Measurements from ENCODE around the gene RPL13A. TPM values are rescaled to one million over a fixed set of nuclear protein-coding genes. Genes with fewer than 3 reads are reported as not detected.

Gene RPL13A
- total RNA-seq, 2 experiments from 2014 or later = 2,999 to 8,461 TPM

DNA sequence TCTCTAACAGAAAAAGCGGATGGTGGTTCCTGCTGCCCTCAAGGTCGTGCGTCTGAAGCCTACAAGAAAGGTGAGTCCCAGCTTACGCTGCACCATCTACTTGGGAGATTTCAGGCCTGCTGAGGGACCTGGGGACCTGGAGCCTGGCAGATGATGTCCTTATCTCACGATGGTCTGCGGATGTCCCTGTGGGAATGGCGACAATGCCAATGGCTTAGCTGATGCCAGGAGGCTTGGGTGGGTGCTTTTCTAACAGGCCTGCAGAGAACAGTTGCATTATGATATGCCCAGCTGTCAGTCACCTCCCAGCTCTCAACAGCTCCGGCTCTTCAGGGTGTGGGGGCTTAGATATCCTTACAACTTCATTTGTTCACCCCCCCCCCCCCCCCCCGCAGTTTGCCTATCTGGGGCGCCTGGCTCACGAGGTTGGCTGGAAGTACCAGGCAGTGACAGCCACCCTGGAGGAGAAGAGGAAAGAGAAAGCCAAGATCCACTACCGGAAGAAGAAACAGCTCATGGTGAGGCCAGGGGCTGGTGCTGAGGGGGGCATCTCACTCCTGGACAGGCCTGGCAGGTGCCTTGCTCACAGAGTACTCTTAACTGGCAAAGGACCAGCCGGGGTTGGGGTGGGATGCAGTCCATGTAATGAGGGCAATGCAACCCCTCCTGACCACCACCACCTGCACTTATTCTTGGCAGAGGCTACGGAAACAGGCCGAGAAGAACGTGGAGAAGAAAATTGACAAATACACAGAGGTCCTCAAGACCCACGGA, 3.8 kb downstream of the RPL13A start:
- Histone ChIP-seq H3K36me3 (ENCODE audit: insufficient read depth, low read length) (peaks cover 61% of the 10 kb centered on the region), H3K79me2 (ENCODE audit: insufficient read depth, low read depth, low read length) (peaks cover 34% of the 10 kb centered on the region), H3K4me1 (ENCODE audit: insufficient read depth, low read length, poor library complexity, severe bottlenecking) (peaks cover 59% of the 10 kb centered on the region), H3K4me2 (ENCODE audit: low read length) (peak overlapping the region; percentile 80), H2AFZ (ENCODE audit: low read length) (no peak overlapping the region), H3K4me3 (ENCODE audit: low read depth, low read length, poor library complexity, severe bottlenecking) (peak overlapping the region; percentile 95), H3K9me3 (ENCODE audit: low read length) (no peaks in the 10 kb centered on the region), H3K9me2 (ENCODE audit: insufficient read depth, low read length) (no peaks in the 10 kb centered on the region), H4K20me1 (ENCODE audit: insufficient read depth, low read length) (peaks cover 12% of the 10 kb centered on the region; the same call in 1 of the 2 replicates), H3K27ac (ENCODE audit: low read depth, low read length, poor library complexity, severe bottlenecking) (peak overlapping the region; percentile 94)
- no TSS peak for BruUV-seq (replicated peaks)
- TF ChIP-seq, protein P1, sequence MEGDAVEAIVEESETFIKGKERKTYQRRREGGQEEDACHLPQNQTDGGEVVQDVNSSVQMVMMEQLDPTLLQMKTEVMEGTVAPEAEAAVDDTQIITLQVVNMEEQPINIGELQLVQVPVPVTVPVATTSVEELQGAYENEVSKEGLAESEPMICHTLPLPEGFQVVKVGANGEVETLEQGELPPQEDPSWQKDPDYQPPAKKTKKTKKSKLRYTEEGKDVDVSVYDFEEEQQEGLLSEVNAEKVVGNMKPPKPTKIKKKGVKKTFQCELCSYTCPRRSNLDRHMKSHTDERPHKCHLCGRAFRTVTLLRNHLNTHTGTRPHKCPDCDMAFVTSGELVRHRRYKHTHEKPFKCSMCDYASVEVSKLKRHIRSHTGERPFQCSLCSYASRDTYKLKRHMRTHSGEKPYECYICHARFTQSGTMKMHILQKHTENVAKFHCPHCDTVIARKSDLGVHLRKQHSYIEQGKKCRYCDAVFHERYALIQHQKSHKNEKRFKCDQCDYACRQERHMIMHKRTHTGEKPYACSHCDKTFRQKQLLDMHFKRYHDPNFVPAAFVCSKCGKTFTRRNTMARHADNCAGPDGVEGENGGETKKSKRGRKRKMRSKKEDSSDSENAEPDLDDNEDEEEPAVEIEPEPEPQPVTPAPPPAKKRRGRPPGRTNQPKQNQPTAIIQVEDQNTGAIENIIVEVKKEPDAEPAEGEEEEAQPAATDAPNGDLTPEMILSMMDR (conservative IDR thresholded peaks at IDR 0.05; ENCODE audit: low read length) = no peak
- TF ChIP-seq EZH2phosphoT487 (IDR thresholded peaks at IDR 0.05; ENCODE audit: borderline replicate concordance, low read depth, low read length) = no peak
- ChIA-PET CTCF (ENCODE audit: unreplicated experiment) (no interaction called here), POLR2A (no interaction called here)
- intact Hi-C loops (cut with micrococcal nuclease; ENCODE audit: unreplicated experiment) = loop anchor here (10.0 kb wide), 2 partner anchors 274 to 856 kb away; partner anchors contain the start of genes AP2A1, DBP and TSKS
- DNase-seq (ENCODE audit: low spot score) = no peak

DNA sequence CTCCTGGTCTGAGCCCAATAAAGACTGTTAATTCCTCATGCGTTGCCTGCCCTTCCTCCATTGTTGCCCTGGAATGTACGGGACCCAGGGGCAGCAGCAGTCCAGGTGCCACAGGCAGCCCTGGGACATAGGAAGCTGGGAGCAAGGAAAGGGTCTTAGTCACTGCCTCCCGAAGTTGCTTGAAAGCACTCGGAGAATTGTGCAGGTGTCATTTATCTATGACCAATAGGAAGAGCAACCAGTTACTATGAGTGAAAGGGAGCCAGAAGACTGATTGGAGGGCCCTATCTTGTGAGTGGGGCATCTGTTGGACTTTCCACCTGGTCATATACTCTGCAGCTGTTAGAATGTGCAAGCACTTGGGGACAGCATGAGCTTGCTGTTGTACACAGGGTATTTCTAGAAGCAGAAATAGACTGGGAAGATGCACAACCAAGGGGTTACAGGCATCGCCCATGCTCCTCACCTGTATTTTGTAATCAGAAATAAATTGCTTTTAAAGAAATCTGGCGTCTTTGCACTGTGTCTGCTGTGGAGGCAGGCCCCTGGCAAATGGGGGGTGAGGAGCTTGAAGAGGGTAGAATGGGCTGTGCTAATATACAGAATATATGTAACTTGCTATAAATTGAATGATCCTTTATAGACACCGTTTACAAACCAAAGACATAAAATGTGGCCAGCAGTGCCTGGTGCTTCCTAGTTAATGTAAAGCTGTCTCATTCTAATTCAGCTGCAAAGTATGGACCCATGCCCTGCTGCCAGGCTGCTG, 4.6 kb downstream of the RPL13A start:
- Histone ChIP-seq H3K27ac (ENCODE audit: low read depth, low read length, poor library complexity, severe bottlenecking) (peak overlapping the region; percentile 94), H2AFZ (ENCODE audit: low read length) (no peak overlapping the region), H3K79me2 (ENCODE audit: insufficient read depth, low read depth, low read length) (peaks cover 42% of the 10 kb centered on the region), H3K4me2 (ENCODE audit: low read length) (peak overlapping the region; percentile 9; the same call in 1 of the 2 replicates), H3K4me3 (ENCODE audit: low read depth, low read length, poor library complexity, severe bottlenecking) (no peak overlapping the region), H3K4me1 (ENCODE audit: insufficient read depth, low read length, poor library complexity, severe bottlenecking) (peaks cover 51% of the 10 kb centered on the region), H3K9me3 (ENCODE audit: low read length) (no peaks in the 10 kb centered on the region), H3K9me2 (ENCODE audit: insufficient read depth, low read length) (no peaks in the 10 kb centered on the region), H3K36me3 (ENCODE audit: insufficient read depth, low read length) (peaks cover 68% of the 10 kb centered on the region), H4K20me1 (ENCODE audit: insufficient read depth, low read length) (peaks cover 12% of the 10 kb centered on the region; the same call in 1 of the 2 replicates)
- CTCF ChIA-PET (ENCODE audit: unreplicated experiment) = no interaction called here
- POLR2A ChIA-PET = no interaction called here
- BruUV-seq (replicated peaks) = TSS peak; percentile 41
- intact Hi-C loops (cut with micrococcal nuclease; ENCODE audit: unreplicated experiment) = loop anchor here (10.0 kb wide), 2 partner anchors 273 to 857 kb away; partner anchors contain the start of genes AP2A1, DBP and TSKS
- no peak for DNase-seq (ENCODE audit: low spot score)
- TF ChIP-seq, protein P1 (conservative IDR thresholded peaks at IDR 0.05; ENCODE audit: low read length) = no peak
- no peak for TF ChIP-seq EZH2phosphoT487 (IDR thresholded peaks at IDR 0.05; ENCODE audit: borderline replicate concordance, low read depth, low read length)
